GM12874 (cell line): Measurements from ENCODE around the gene BCAR3.

ENCODE experiments used
- CTCF ChIP-seq: IDR thresholded peaks from 2 replicates; pipeline ENCODE4 v1.5.1; 2011; ENCODE audit warnings: low read depth, mild to moderate bottlenecking, control low read depth, low read length, moderate library complexity; ENCODE audit not compliant: insufficient read depth

BCAR3 gene

GRCh38 chr1:93713341-93713740 is 31.7 kb upstream of the BCAR3 start:
- no peak for TF ChIP-seq CTCF

GRCh38 chr1:93712741-93713140 is 31.1 kb upstream of the BCAR3 start:
- TF ChIP-seq CTCF, result no peak

GRCh38 chr1:93710499-93711453 is 29.1 kb upstream of the BCAR3 start:
- no peak for TF ChIP-seq CTCF

- no peak for TF ChIP-seq CTCF
These were observed 27.3 kb upstream of the BCAR3 start for GRCh38 chr1:93708734-93709481.

- TF ChIP-seq CTCF, result no peak
These were observed 26.3 kb upstream of the BCAR3 start for GRCh38 chr1:93707956-93708355.

GRCh38 chr1:93705892-93706500 is 24.4 kb upstream of the BCAR3 start:
- 0 out of 2 replicates have a peak, but pooled peaks have one; percentile 13 for TF ChIP-seq CTCF

GRCh38 chr1:93704052-93704451 is 22.4 kb upstream of the BCAR3 start:
- no peak for TF ChIP-seq CTCF
